Erythroblast (primary cell): ENCODE measurements around the gene SATB2.

Experiments used
- GATA1 ChIP-seq: IDR thresholded peaks from 2 replicates; pipeline ENCODE4 v1.6.1; 2011; ENCODE audit warnings: low read depth, mild to moderate bottlenecking, control low read depth, low read length, moderate library complexity
- POLR2A ChIP-seq: IDR thresholded peaks from 2 replicates; pipeline ENCODE4 v1.6.1; 2011; ENCODE audit warnings: mild to moderate bottlenecking, low read length

DNA sequence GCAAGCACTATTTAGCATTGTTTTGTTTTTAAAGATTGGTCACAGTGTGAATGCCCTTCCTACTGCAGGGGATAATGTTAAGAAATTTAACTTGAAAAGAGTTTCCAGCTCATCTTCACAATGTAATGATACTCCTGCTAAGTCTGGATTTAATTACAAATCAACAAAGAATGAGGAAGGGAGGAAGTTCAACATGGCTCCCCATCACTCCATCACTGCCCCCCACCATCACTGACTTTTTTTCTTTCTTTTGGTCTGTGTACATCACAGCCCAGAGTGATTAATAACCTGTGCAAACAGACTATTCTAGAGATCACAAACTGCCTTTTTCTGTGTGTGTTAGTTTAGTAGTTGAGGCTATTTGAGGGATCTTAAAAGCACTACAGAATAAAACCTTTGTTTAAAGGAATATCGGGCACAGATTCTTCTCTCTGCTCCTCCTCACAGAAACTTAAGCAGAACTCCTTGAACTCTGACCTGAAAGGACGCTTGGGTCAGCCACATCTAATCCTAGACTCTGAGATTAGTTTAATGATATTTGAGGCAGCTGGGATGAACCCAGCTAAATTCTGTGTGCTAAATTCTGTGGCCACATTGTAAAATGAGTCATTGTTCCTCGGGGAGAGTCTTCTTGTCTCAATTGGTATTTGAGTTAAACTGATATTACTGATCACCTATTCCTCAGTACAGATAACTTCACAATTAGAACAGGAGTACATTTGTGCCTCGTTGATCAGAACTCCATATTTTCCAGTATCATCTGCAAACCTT lies 47.8 kb downstream of the SATB2 start:
- TF ChIP-seq POLR2A (no peak), GATA1 (no peak)
